22Rv1 (cell line): ENCODE data around the gene TNFRSF8.

ENCODE experiments used
- CTCF ChIP-seq: fragments of 450-650 bp; IDR thresholded peaks from 2 replicates; pipeline ENCODE4 v1.5.1; 2017; ENCODE audit warnings: mild to moderate bottlenecking
- ZFX ChIP-seq: fragments of 450-650 bp; IDR thresholded peaks from 2 replicates; pipeline ENCODE4 v1.6.1; 2017; ENCODE audit warnings: antibody characterized with exemption, borderline replicate concordance

GRCh38 chr1:12082988-12083387 is 19.9 kb downstream of the TNFRSF8 start:
- TF ChIP-seq CTCF (no peak), ZFX (no peak)
